Sigmoid colon (tissue), 7 donors: ENCODE measurements around the gene PAX5. TPM values are rescaled to one million over a fixed set of nuclear protein-coding genes. Genes with fewer than 3 reads are reported as not detected.
A peak's percentile ranks its signal among the peaks of the same experiment; 100 is the strongest.

Experiments used
- DNase-seq: peaks from one replicate; pipeline ENCODE4 v3.0.0-alpha.2; 2019
- H3K27ac ChIP-seq, 4 donors: fragments of 200-600 bp; sonication (generic); one replicate each; pipeline ENCODE4 v1.5.1; 2016 to 2019; ENCODE audit warnings: mild to moderate bottlenecking in 1 of 4
- H3K27me3 ChIP-seq, 3 donors: fragments of 200-600 bp; sonication (generic); one replicate each; pipeline ENCODE4 v1.5.1; 2019; ENCODE audit warnings: mild to moderate bottlenecking in 1 of 3
- H3K36me3 ChIP-seq, 4 donors: fragments of 200-600 bp; sonication (generic); one replicate each; pipeline ENCODE4 v1.5.1; 2016 to 2019
- H3K4me1 ChIP-seq, 4 donors: fragments of 200-600 bp; sonication (generic); one replicate each; pipeline ENCODE4 v1.5.1; 2017 to 2019
- H3K4me3 ChIP-seq, 4 donors: fragments of 200-600 bp; sonication (generic); one replicate each; pipeline ENCODE4 v1.5.1; 2017 to 2019; ENCODE audit warnings: mild to moderate bottlenecking in 2 of 4, moderate library complexity in 1 of 4
- H3K9me3 ChIP-seq, 4 donors: fragments of 200-600 bp in 3 of 4; sonication (generic) in 3 of 4; one replicate each; pipeline versions ENCODE4 v1.5.1 to v1.6.1; 2013 to 2019
- CTCF ChIP-seq, 4 experiments: fragments of 450-650 bp in 3 of 4; fragments of 200-600 bp in 1 of 4; IDR thresholded peaks; one replicate each; pipeline ENCODE4 v1.5.1; 2016 to 2019; ENCODE audit warnings: antibody characterized with exemption in 4 of 4, mild to moderate bottlenecking in 3 of 4, moderate library complexity in 2 of 4
- EP300 ChIP-seq, 4 donors: sonication (generic); formaldehyde crosslinking; IDR thresholded peaks; one replicate each; pipeline ENCODE4 v1.6.1; 2017; ENCODE audit warnings: antibody characterized with exemption in 4 of 4
- POLR2A ChIP-seq, 2 donors: fragments of 450-650 bp; IDR thresholded peaks; one replicate each; pipeline ENCODE4 v1.6.1; 2016; ENCODE audit warnings: antibody characterized with exemption in 2 of 2, mild to moderate bottlenecking in 2 of 2, moderate library complexity in 2 of 2
- POLR2AphosphoS5 ChIP-seq, 4 donors: sonication (generic); formaldehyde crosslinking; IDR thresholded peaks; one replicate each; pipeline ENCODE4 v1.6.1; 2017; ENCODE audit warnings: antibody characterized with exemption in 4 of 4
- WGBS, 2 donors: extraction: QIAGEN DNeasy Blood & Tissue Kit; methylation state at CpG; one replicate each; pipeline ENCODE4 v1.1.7; 2013; 5-methylcytosine and 5-hydroxymethylcytosine counted together
- intact Hi-C: fragments of 100-400 bp; cut with DNase I; formaldehyde crosslinking; loops from one replicate; pipeline ENCODE4 v1.15.1; 2023
- polyA plus RNA-seq, 3 donors: library from polyadenylated mRNA; stranded (reverse); fragments of 200-250 nt; gene quantifications; one replicate each; pipeline ENCODE4 v1.2.3, GENCODE V29; 2013
- total RNA-seq, 4 donors: library from RNA; depleted of rRNA; stranded (reverse); fragments of >200 nt; gene quantifications; one replicate each; pipeline ENCODE4 v1.1.0, GENCODE V29; 2016
- donor health status: healthy with polysubstance abuse.
- donor health status: Bipolar disorder and iron deficiency.
- donor health status: healthy.

PAX5 gene
- total and polyA plus RNA-seq, 7 donors, result under 0.01 to 20.1 (median 0.23) TPM; not detected in 4

GRCh38 chr9:36899406-36899805 is 134.7 kb downstream of the PAX5 start:
- Histone ChIP-seq H3K27me3 (peaks cover 0 to 16% (median 0%) of the 10 kb centered on the region in 3 donors), H3K27ac (no peak overlapping the region), H3K36me3 (no peaks in the 10 kb centered on the region), H3K4me1 (no peaks in the 10 kb centered on the region), H3K4me3 (no peak overlapping the region), H3K9me3 (no peaks in the 10 kb centered on the region)
- TF ChIP-seq POLR2AphosphoS5 (IDR thresholded peaks at IDR 0.05), result no peak
- TF ChIP-seq EP300 (IDR thresholded peaks at IDR 0.05), result no peak
- no peak for TF ChIP-seq CTCF (IDR thresholded peaks at IDR 0.05)
- no peak for TF ChIP-seq POLR2A (IDR thresholded peaks at IDR 0.05)
- DNase-seq, result no peak
- intact Hi-C loops, result no loop called here
- WGBS, 2 donors, result 89 to 90% methylated on average over 4 of the region's 4 CpGs

GRCh38 chr9:36898431-36899020 is 135.5 kb downstream of the PAX5 start:
- TF ChIP-seq EP300 (IDR thresholded peaks at IDR 0.05), result no peak
- TF ChIP-seq POLR2A (IDR thresholded peaks at IDR 0.05), result no peak
- TF ChIP-seq CTCF (IDR thresholded peaks at IDR 0.05), result no peak
- TF ChIP-seq POLR2AphosphoS5 (IDR thresholded peaks at IDR 0.05), result no peak
- intact Hi-C loops, result no loop called here
- no peaks in the 10 kb centered on the region for H3K36me3 ChIP-seq

GRCh38 chr9:36897478-36897877 is 136.6 kb downstream of the PAX5 start:
- H3K9me3 ChIP-seq, result no peaks in the 10 kb centered on the region
- intact Hi-C loops, result no loop called here
- 29 to 60% methylated on average over 2 of the region's 2 CpGs for WGBS, 2 donors
- no peak for DNase-seq
- H3K4me1 ChIP-seq, result no peaks in the 10 kb centered on the region
- H3K27me3 ChIP-seq, result peaks cover 0 to 18% (median 0%) of the 10 kb centered on the region in 3 donors
- TF ChIP-seq EP300 (IDR thresholded peaks at IDR 0.05) (no peak), POLR2A (IDR thresholded peaks at IDR 0.05) (no peak), POLR2AphosphoS5 (IDR thresholded peaks at IDR 0.05) (no peak), CTCF (IDR thresholded peaks at IDR 0.05) (no peak)
- no peak overlapping the region for H3K4me3 ChIP-seq
- no peak overlapping the region for H3K27ac ChIP-seq
- no peaks in the 10 kb centered on the region for H3K36me3 ChIP-seq

More at GRCh38 chr9:36898431-36899020, 135.5 kb downstream of the PAX5 start:
- peaks cover 0 to 16% (median 0%) of the 10 kb centered on the region in 3 donors for H3K27me3 ChIP-seq
- no peak overlapping the region for H3K4me3 ChIP-seq
- H3K27ac ChIP-seq, result no peak overlapping the region
- no peak for DNase-seq
- H3K9me3 ChIP-seq, result no peaks in the 10 kb centered on the region
- 87 to 88% methylated on average over 18 of the region's 18 CpGs for whole genome bisulfite sequencing, 2 donors
- no peaks in the 10 kb centered on the region for H3K4me1 ChIP-seq

- WGBS, 2 donors, result 66 to 78% methylated on average over 10 of the region's 10 CpGs
- TF ChIP-seq CTCF (IDR thresholded peaks at IDR 0.05) (no peak), POLR2A (IDR thresholded peaks at IDR 0.05) (no peak), EP300 (IDR thresholded peaks at IDR 0.05) (no peak), POLR2AphosphoS5 (IDR thresholded peaks at IDR 0.05) (no peak)
- H3K4me3 ChIP-seq, result no peak overlapping the region
- no peaks in the 10 kb centered on the region for H3K36me3 ChIP-seq
- H3K9me3 ChIP-seq, result no peaks in the 10 kb centered on the region
- H3K27ac ChIP-seq, result no peak overlapping the region
- H3K4me1 ChIP-seq, result no peaks in the 10 kb centered on the region
- DNase-seq, result peak; percentile 39
- H3K27me3 ChIP-seq, result peaks cover 0 to 22% (median 0%) of the 10 kb centered on the region in 3 donors
- intact Hi-C loops, result no loop called here
Observed at GRCh38 chr9:36897019-36897418, 137.0 kb downstream of the PAX5 start.

GRCh38 chr9:36896296-36896695 is 137.8 kb downstream of the PAX5 start:
- 55 to 80% methylated on average over 6 of the region's 6 CpGs for WGBS, 2 donors
- Histone ChIP-seq H3K27ac (no peak overlapping the region), H3K36me3 (no peaks in the 10 kb centered on the region), H3K27me3 (peaks cover 0 to 29% (median 0%) of the 10 kb centered on the region in 3 donors), H3K4me1 (no peaks in the 10 kb centered on the region), H3K4me3 (no peak overlapping the region), H3K9me3 (no peaks in the 10 kb centered on the region)
- no peak for TF ChIP-seq EP300 (IDR thresholded peaks at IDR 0.05)
- no peak for TF ChIP-seq POLR2AphosphoS5 (IDR thresholded peaks at IDR 0.05)
- TF ChIP-seq POLR2A (IDR thresholded peaks at IDR 0.05), result no peak
- no peak for TF ChIP-seq CTCF (IDR thresholded peaks at IDR 0.05)
- peak; percentile 27 for DNase-seq
- intact Hi-C loops, result no loop called here
